Measurements from ENCODE around the gene LIFR. TPM values are rescaled to one million over a fixed set of nuclear protein-coding genes. Genes with fewer than 3 reads are reported as not detected.

The LIFR gene
- polyA plus RNA-seq, 10 donors = 34.4 to 55.7 (median 46.4) TPM

- peak in 2 of 3 donors; percentile 72 to 74 for DNase-seq
Observed at GRCh38 chr5:38468202-38468673, 88.2 kb downstream of the LIFR start.

- DNase-seq = peak in 2 of 3 donors; percentile 74 to 89
Observed at GRCh38 chr5:38467353-38468040, 88.9 kb downstream of the LIFR start.

- peak in 1 of 3 donors; percentile 67 for DNase-seq
Observed at GRCh38 chr5:38466424-38467189, 89.8 kb downstream of the LIFR start.

- peak in 1 of 3 donors; percentile 34 for DNase-seq
Observed at GRCh38 chr5:38465702-38466423, 90.6 kb downstream of the LIFR start.

GRCh38 chr5:38465061-38465460 lies 91.4 kb downstream of the LIFR start:
- peak in 1 of 3 donors; percentile 50 for DNase-seq

GRCh38 chr5:38463634-38464521 lies 92.6 kb downstream of the LIFR start:
- DNase-seq = peak in 2 of 3 donors; percentile 86 to 87

GRCh38 chr5:38462976-38463633 lies 93.3 kb downstream of the LIFR start:
- peak in 1 of 3 donors; percentile 31 for DNase-seq

- no peak for DNase-seq
Observed at GRCh38 chr5:38458174-38458573, 98.3 kb downstream of the LIFR start.

GRCh38 chr5:38456657-38457399 lies 99.6 kb downstream of the LIFR start:
- DNase-seq = no peak

GRCh38 chr5:38455796-38456330 lies 100.6 kb downstream of the LIFR start:
- no peak for DNase-seq

- no peak for DNase-seq
Observed at GRCh38 chr5:38453921-38454320, 102.5 kb downstream of the LIFR start.

GRCh38 chr5:38453506-38453905 lies 102.9 kb downstream of the LIFR start:
- no peak for DNase-seq

GRCh38 chr5:38452201-38452600 lies 104.2 kb downstream of the LIFR start:
- DNase-seq = no peak

- peak in 1 of 3 donors; percentile 78 for DNase-seq
Observed at GRCh38 chr5:38451074-38451725, 105.2 kb downstream of the LIFR start.

GRCh38 chr5:38450627-38451026 lies 105.8 kb downstream of the LIFR start:
- DNase-seq = peak in 1 of 3 donors; percentile 47

- peak in 1 of 3 donors; percentile 54 for DNase-seq
Observed at GRCh38 chr5:38448568-38449350, 107.7 kb downstream of the LIFR start.

- DNase-seq = peak in 2 of 3 donors; percentile 82 to 94
Observed at GRCh38 chr5:38447786-38448185, 108.7 kb downstream of the LIFR start.

- peak in 1 of 3 donors; percentile 56 for DNase-seq
Observed at GRCh38 chr5:38447056-38447455, 109.4 kb downstream of the LIFR start.

Measured in muscle of back (tissue), 11 donors.